ENCODE data around the gene GSK3A. TPM values are rescaled to one million over a fixed set of nuclear protein-coding genes. Genes with fewer than 3 reads are reported as not detected.

GSK3A gene
- total and polyA plus RNA-seq, 8 donors = 5.8 to 77.2 (median 30.2) TPM

DNA sequence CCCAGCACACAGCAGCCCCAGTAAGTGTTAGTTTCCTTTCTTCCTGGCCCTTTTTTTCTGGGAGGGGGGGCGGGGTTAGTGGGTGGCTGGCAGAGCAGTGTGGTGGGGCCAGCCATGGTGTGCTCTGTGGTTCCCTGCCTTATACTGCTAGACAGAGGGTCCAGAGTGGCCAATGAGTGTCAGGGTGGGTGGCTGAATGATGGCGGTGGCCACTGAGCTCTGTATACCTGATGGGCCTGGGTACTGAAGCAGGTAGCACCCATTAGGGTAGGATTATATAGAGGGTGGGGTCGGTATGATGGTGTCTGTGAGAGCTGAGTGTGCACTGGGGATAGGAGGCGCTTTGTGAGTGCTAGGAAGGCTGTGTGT is 40.4 kb upstream of the GSK3A start:
- Histone ChIP-seq H3K27ac (peak overlapping the region; percentile 94 to 100 (median 95)), H3K9me3 (no peaks in the 10 kb centered on the region), H3K36me3 (peaks cover 10 to 13% (median 12%) of the 10 kb centered on the region in 4 donors), H3K4me1 (peaks cover 68 to 92% (median 83%) of the 10 kb centered on the region in 4 donors), H3K4me3 (peak overlapping the region; percentile 53 to 71 (median 66)), H3K27me3 (no peaks in the 10 kb centered on the region)
- DNase-seq = no peak
- WGBS, 5 donors = 19 to 47% (median 38%) methylated on average over 3 to 4 of the region's 4 CpGs
- TF ChIP-seq POLR2AphosphoS5 (IDR thresholded peaks at IDR 0.05) = no peak
- no peak for TF ChIP-seq EP300 (IDR thresholded peaks at IDR 0.05)
- intact Hi-C loops (cut with DNase I; ENCODE audit: low total_unique reads) = no loop called here

DNA sequence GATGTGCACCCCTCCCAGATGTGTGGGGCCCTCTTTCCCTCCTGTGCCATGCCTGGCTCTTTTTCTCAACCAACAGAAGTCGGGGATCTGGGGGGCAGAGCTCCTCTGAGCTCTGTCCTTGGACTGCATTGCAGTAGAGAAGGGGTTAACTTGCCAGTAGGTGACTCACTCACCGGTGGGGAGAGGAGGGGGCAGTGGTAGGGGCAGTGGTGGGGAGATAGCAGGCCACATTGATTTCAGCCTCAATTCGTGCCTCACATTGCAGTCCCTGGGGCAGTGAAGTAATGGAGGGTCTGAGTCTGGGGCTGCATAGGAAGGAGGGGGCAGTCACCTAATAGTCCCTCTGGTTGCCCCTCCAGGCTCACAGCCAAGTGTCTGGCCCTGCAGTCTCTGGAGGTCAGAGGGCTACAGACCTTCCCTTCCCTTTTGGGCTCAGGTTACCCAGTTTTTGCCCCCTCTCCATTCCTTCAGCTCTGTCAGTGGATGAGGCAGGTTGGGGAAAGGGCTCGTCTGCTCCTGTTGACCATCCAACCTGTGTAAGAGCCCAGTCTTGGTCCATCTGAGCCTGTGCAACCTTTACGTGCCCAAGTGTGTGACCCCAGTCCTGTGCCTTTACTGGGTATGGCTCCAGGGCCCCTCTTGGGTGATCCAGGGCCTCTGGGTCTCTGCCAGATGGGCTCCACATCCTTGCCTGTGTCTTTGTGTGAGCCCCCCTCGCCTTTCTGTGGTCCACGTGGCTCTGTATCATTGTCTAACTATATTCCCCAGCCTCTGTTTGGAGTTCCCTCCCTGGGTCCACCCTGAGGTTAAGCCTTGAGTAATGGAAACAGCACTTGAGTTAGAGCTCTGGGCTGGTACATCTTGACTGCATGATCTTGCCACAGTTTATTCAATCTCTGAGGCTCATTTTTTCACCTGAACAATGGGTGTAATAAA is 39.7 kb upstream of the GSK3A start:
- Histone ChIP-seq H3K9me3 (no peaks in the 10 kb centered on the region), H3K4me3 (peak overlapping the region; percentile 71 to 91 (median 82)), H3K36me3 (peaks cover 3 to 6% (median 5%) of the 10 kb centered on the region in 4 donors), H3K27ac (peak overlapping the region; percentile 93 to 100 (median 95)), H3K4me1 (peaks cover 76 to 92% (median 88%) of the 10 kb centered on the region in 4 donors), H3K27me3 (no peaks in the 10 kb centered on the region)
- 16 to 25% (median 22%) methylated on average over 7 of the region's 7 CpGs for WGBS, 5 donors
- no peak for TF ChIP-seq EP300 (IDR thresholded peaks at IDR 0.05)
- no peak for TF ChIP-seq POLR2A (IDR thresholded peaks at IDR 0.05)
- no peak for TF ChIP-seq POLR2AphosphoS5 (IDR thresholded peaks at IDR 0.05)
- TF ChIP-seq, protein P1, sequence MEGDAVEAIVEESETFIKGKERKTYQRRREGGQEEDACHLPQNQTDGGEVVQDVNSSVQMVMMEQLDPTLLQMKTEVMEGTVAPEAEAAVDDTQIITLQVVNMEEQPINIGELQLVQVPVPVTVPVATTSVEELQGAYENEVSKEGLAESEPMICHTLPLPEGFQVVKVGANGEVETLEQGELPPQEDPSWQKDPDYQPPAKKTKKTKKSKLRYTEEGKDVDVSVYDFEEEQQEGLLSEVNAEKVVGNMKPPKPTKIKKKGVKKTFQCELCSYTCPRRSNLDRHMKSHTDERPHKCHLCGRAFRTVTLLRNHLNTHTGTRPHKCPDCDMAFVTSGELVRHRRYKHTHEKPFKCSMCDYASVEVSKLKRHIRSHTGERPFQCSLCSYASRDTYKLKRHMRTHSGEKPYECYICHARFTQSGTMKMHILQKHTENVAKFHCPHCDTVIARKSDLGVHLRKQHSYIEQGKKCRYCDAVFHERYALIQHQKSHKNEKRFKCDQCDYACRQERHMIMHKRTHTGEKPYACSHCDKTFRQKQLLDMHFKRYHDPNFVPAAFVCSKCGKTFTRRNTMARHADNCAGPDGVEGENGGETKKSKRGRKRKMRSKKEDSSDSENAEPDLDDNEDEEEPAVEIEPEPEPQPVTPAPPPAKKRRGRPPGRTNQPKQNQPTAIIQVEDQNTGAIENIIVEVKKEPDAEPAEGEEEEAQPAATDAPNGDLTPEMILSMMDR (IDR thresholded peaks at IDR 0.05) = no peak
- intact Hi-C loops (cut with DNase I; ENCODE audit: low total_unique reads) = no loop called here
- DNase-seq = peak in 1 of 2 donors; percentile 78

DNA sequence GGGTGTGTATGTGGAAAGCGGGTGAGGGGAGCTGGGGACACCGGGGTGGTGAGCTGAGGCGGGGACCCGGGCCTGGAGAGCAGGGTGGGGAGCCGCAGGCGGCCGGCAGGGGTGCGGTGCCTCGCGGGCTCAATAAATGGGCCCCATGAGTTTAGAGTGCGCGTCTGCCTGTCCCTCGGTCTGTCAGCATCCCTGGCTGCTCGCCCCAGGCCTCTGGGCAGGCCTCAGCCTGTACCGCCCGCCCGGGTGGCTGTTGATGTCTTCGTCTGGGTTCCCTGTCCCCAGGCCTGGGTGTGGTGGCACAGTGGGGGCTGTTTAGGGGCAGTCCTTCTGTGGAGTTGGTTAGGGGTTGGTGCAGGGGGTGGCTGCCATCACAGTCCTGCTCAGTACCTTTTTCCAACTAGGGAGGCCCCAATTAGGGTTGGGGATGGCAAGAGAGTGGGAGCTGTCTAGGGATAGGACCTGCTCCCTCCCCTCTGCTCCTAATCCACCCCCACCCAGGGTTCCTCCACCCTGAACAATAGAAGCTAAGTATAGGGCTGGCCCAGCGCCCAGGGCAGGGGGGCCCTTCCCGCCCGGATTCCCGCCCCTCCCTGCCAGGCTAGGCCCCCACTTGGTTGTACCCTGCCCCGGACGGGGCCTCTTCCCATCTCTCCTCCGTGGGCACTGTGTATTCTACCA is 38.9 kb upstream of the GSK3A start:
- 5 to 15% (median 7%) methylated on average over 11 to 25 of the region's 25 CpGs for WGBS, 5 donors

DNA sequence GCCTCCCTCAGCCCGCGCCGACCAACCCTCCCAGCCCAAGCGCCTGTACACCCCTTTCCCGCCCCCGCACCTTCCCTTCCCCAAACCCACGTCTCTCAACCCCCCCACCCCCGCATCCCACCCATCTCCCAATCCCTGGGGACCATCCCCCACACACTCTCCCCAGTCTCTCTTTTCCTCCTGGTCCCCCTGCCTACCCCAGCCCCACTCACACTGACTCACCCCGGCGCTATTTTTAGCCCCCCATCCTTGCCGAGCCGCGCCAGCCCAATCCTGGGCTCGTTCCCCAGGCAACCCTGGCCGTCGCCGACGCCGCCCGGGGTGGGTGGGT is 38.4 kb upstream of the GSK3A start:
- peak overlapping the region; percentile 71 to 91 (median 82) for H3K4me3 ChIP-seq
- TF ChIP-seq, protein P1 (IDR thresholded peaks at IDR 0.05) = peak in 1 of 7 experiments; percentile 12
- no peak for TF ChIP-seq POLR2AphosphoS5 (IDR thresholded peaks at IDR 0.05)
- intact Hi-C loops (cut with DNase I; ENCODE audit: low total_unique reads) = no loop called here

More for the DNA sequence above, 38.9 kb upstream of the GSK3A start:
- Histone ChIP-seq H3K27ac (peak overlapping the region; percentile 93 to 100 (median 95)), H3K4me1 (peaks cover 77 to 92% (median 88%) of the 10 kb centered on the region in 4 donors), H3K36me3 (peaks cover 0 to 6% (median 2%) of the 10 kb centered on the region in 4 donors), H3K9me3 (no peaks in the 10 kb centered on the region), H3K4me3 (peak overlapping the region; percentile 71 to 91 (median 82)), H3K27me3 (no peaks in the 10 kb centered on the region)
- intact Hi-C loops (cut with DNase I; ENCODE audit: low total_unique reads) = no loop called here
- TF ChIP-seq POLR2AphosphoS5 (IDR thresholded peaks at IDR 0.05) (no peak), POLR2A (IDR thresholded peaks at IDR 0.05) (peak in 1 of 4 donors; percentile 15)
- TF ChIP-seq, protein P1 (IDR thresholded peaks at IDR 0.05) = no peak
- peak in 1 of 2 donors; percentile 83 for DNase-seq

More for the DNA sequence above, 38.4 kb upstream of the GSK3A start:
- Histone ChIP-seq H3K36me3 (peaks cover 0 to 8% (median 3%) of the 10 kb centered on the region in 4 donors), H3K9me3 (no peaks in the 10 kb centered on the region), H3K4me1 (peaks cover 77 to 92% (median 88%) of the 10 kb centered on the region in 4 donors), H3K27me3 (no peaks in the 10 kb centered on the region), H3K27ac (peak overlapping the region; percentile 93 to 100 (median 95))
- 0 to 1% (median 1%) methylated on average over 18 to 20 of the region's 20 CpGs for WGBS, 5 donors
- no peak for DNase-seq
